Memory B cell (primary cell): ENCODE measurements around the gene KDM6A.
A peak's percentile ranks its signal among the peaks of the same experiment; 100 is the strongest.
"Not testable (repeated sequence)": the region's sequence is repeated elsewhere in the genome, so short reads cannot be mapped to it uniquely, and the experiment has no call there.

ENCODE experiments used
- ATAC-seq: fragments of 150-1000 bp; cut with Tn5 transposase; 2 replicates; pipeline ENCODE4 v1.10.0; 2021; ENCODE audit warnings: low read depth, mild to moderate bottlenecking, moderate library complexity
- DNase-seq, 2 donors: peaks; one replicate each; pipeline ENCODE4 v3.0.0; 2022; ENCODE audit warnings: low spot score in 2 of 2
- H3K27ac Mint-ChIP-seq: one replicate; pipeline ENCODE4 v1.8.0; 2022; ENCODE audit warnings: mild to moderate bottlenecking, moderate library complexity, mixed read lengths
- H3K27me3 Mint-ChIP-seq: one replicate; pipeline ENCODE4 v1.8.0; 2022; ENCODE audit warnings: mixed read lengths
- H3K36me3 Mint-ChIP-seq: one replicate; pipeline ENCODE4 v1.8.0; 2022; ENCODE audit warnings: mild to moderate bottlenecking, mixed read lengths
- H3K4me1 Mint-ChIP-seq: one replicate; pipeline ENCODE4 v1.8.0; 2022; ENCODE audit warnings: mixed read lengths
- H3K4me3 Mint-ChIP-seq: one replicate; pipeline ENCODE4 v1.8.0; 2022; ENCODE audit warnings: mild to moderate bottlenecking, moderate library complexity, mixed read lengths
- H3K9me3 Mint-ChIP-seq: one replicate; pipeline ENCODE4 v1.8.0; 2022; ENCODE audit warnings: mixed read lengths

KDM6A gene

GRCh38 chrX:44949125-44949524 lies 76.1 kb downstream of the KDM6A start:
- H3K9me3 Mint-ChIP-seq, result no peaks in the 10 kb centered on the region
- DNase-seq (no peak), ATAC-seq (no peak)
- H3K27me3 Mint-ChIP-seq, result no peaks in the 10 kb centered on the region
- H3K36me3 Mint-ChIP-seq, result peaks cover 1% of the 10 kb centered on the region
- H3K4me1 Mint-ChIP-seq, result peaks cover 20% of the 10 kb centered on the region
- no peak overlapping the region for H3K4me3 Mint-ChIP-seq
- H3K27ac Mint-ChIP-seq, result no peak overlapping the region

- H3K27ac Mint-ChIP-seq, ATAC-seq: not testable (repeated sequence)
These were observed 77.7 kb downstream of the KDM6A start for GRCh38 chrX:44950471-44951366.

GRCh38 chrX:44951572-44952067 lies 78.6 kb downstream of the KDM6A start:
- no peaks in the 10 kb centered on the region for H3K27me3 Mint-ChIP-seq
- H3K36me3 Mint-ChIP-seq, result peaks cover 1% of the 10 kb centered on the region
- no peak for DNase-seq
- no peak for ATAC-seq
- H3K9me3 Mint-ChIP-seq, result no peaks in the 10 kb centered on the region
- no peak overlapping the region for H3K4me3 Mint-ChIP-seq
- H3K27ac Mint-ChIP-seq, result peak overlapping the region; percentile 74
- H3K4me1 Mint-ChIP-seq, result peaks cover 33% of the 10 kb centered on the region

More at GRCh38 chrX:44950471-44951366, 77.7 kb downstream of the KDM6A start:
- H3K36me3 Mint-ChIP-seq, H3K27me3 Mint-ChIP-seq, H3K4me3 Mint-ChIP-seq, H3K9me3 Mint-ChIP-seq, DNase-seq: not testable (repeated sequence)
- H3K4me1 Mint-ChIP-seq, result peaks cover 29% of the 10 kb centered on the region

GRCh38 chrX:44952329-44953027 lies 79.5 kb downstream of the KDM6A start:
- H3K4me1 Mint-ChIP-seq, result peaks cover 33% of the 10 kb centered on the region
- H3K4me3 Mint-ChIP-seq, result peak overlapping the region; percentile 5

GRCh38 chrX:44953734-44954502 lies 80.9 kb downstream of the KDM6A start:
- no peaks in the 10 kb centered on the region for H3K36me3 Mint-ChIP-seq
- no peak overlapping the region for H3K27ac Mint-ChIP-seq
- no peaks in the 10 kb centered on the region for H3K27me3 Mint-ChIP-seq
- no peak for DNase-seq
- no peaks in the 10 kb centered on the region for H3K9me3 Mint-ChIP-seq
- no peak for ATAC-seq
- peaks cover 28% of the 10 kb centered on the region for H3K4me1 Mint-ChIP-seq
- no peak overlapping the region for H3K4me3 Mint-ChIP-seq

More at GRCh38 chrX:44952329-44953027, 79.5 kb downstream of the KDM6A start:
- no peak overlapping the region for H3K27ac Mint-ChIP-seq
- no peak for DNase-seq
- no peaks in the 10 kb centered on the region for H3K27me3 Mint-ChIP-seq
- no peaks in the 10 kb centered on the region for H3K9me3 Mint-ChIP-seq
- H3K36me3 Mint-ChIP-seq, result peaks cover 1% of the 10 kb centered on the region
- ATAC-seq, result no peak

GRCh38 chrX:44954562-44954961 lies 81.6 kb downstream of the KDM6A start:
- DNase-seq (no peak), ATAC-seq (no peak)
- Mint-ChIP-seq H3K4me1 (peaks cover 28% of the 10 kb centered on the region), H3K27me3 (no peaks in the 10 kb centered on the region), H3K9me3 (no peaks in the 10 kb centered on the region), H3K36me3 (no peaks in the 10 kb centered on the region), H3K4me3 (peak overlapping the region; percentile 35), H3K27ac (peak overlapping the region; percentile 25)

GRCh38 chrX:44957848-44958247 lies 84.9 kb downstream of the KDM6A start:
- Mint-ChIP-seq H3K27me3 (no peaks in the 10 kb centered on the region), H3K4me3 (no peak overlapping the region), H3K9me3 (no peaks in the 10 kb centered on the region), H3K27ac (no peak overlapping the region), H3K36me3 (peaks cover 4% of the 10 kb centered on the region), H3K4me1 (peaks cover 20% of the 10 kb centered on the region)
- ATAC-seq, result no peak
- no peak for DNase-seq

- no peaks in the 10 kb centered on the region for H3K27me3 Mint-ChIP-seq
- no peaks in the 10 kb centered on the region for H3K9me3 Mint-ChIP-seq
- ATAC-seq (no peak), DNase-seq (no peak)
- no peak overlapping the region for H3K27ac Mint-ChIP-seq
- H3K4me1 Mint-ChIP-seq, result peaks cover 20% of the 10 kb centered on the region
- H3K4me3 Mint-ChIP-seq, result no peak overlapping the region
- peaks cover 8% of the 10 kb centered on the region for H3K36me3 Mint-ChIP-seq
These were observed 85.5 kb downstream of the KDM6A start for GRCh38 chrX:44958480-44958879.

GRCh38 chrX:44961817-44962607 lies 89.0 kb downstream of the KDM6A start:
- ATAC-seq (no peak), DNase-seq (no peak)
- Mint-ChIP-seq H3K27me3 (no peaks in the 10 kb centered on the region), H3K9me3 (peaks cover under 1% of the 10 kb centered on the region), H3K27ac (no peak overlapping the region), H3K36me3 (peaks cover 19% of the 10 kb centered on the region), H3K4me3 (no peak overlapping the region), H3K4me1 (peaks cover 16% of the 10 kb centered on the region)

- H3K27ac Mint-ChIP-seq, result no peak overlapping the region
These were observed 90.0 kb downstream of the KDM6A start for GRCh38 chrX:44962944-44963343.

GRCh38 chrX:44967221-44967620 lies 94.2 kb downstream of the KDM6A start:
- Mint-ChIP-seq H3K4me1 (peaks cover 15% of the 10 kb centered on the region), H3K36me3 (peaks cover 21% of the 10 kb centered on the region), H3K4me3 (no peak overlapping the region), H3K27me3 (no peaks in the 10 kb centered on the region), H3K9me3 (peaks cover 2% of the 10 kb centered on the region), H3K27ac (no peak overlapping the region)
- ATAC-seq, result no peak
- DNase-seq, result no peak

More at GRCh38 chrX:44962944-44963343, 90.0 kb downstream of the KDM6A start:
- Mint-ChIP-seq H3K4me3 (no peak overlapping the region), H3K9me3 (peaks cover 2% of the 10 kb centered on the region), H3K36me3 (peaks cover 21% of the 10 kb centered on the region), H3K27me3 (no peaks in the 10 kb centered on the region), H3K4me1 (peaks cover 20% of the 10 kb centered on the region)
- ATAC-seq, result no peak
- no peak for DNase-seq

- H3K9me3 Mint-ChIP-seq, result peaks cover 7% of the 10 kb centered on the region
- no peak overlapping the region for H3K27ac Mint-ChIP-seq
- DNase-seq (no peak), ATAC-seq (no peak)
- H3K4me3 Mint-ChIP-seq, result no peak overlapping the region
- peaks cover 28% of the 10 kb centered on the region for H3K36me3 Mint-ChIP-seq
- H3K27me3 Mint-ChIP-seq, result no peaks in the 10 kb centered on the region
- H3K4me1 Mint-ChIP-seq, result peaks cover 10% of the 10 kb centered on the region
These were observed 97.7 kb downstream of the KDM6A start for GRCh38 chrX:44970709-44971108.

- H3K9me3 Mint-ChIP-seq, result peaks cover 7% of the 10 kb centered on the region
- no peaks in the 10 kb centered on the region for H3K27me3 Mint-ChIP-seq
- no peak overlapping the region for H3K27ac Mint-ChIP-seq
- H3K36me3 Mint-ChIP-seq, result peaks cover 25% of the 10 kb centered on the region
- H3K4me1 Mint-ChIP-seq, result peaks cover 7% of the 10 kb centered on the region
- no peak for DNase-seq
- ATAC-seq, result no peak
- no peak overlapping the region for H3K4me3 Mint-ChIP-seq
These were observed 98.7 kb downstream of the KDM6A start for GRCh38 chrX:44971674-44972073.
